ENCODE data around the gene IRF6. TPM values are rescaled to one million over a fixed set of nuclear protein-coding genes. Genes with fewer than 3 reads are reported as not detected.
"Not testable (repeated sequence)": the region's sequence is repeated elsewhere in the genome, so short reads cannot be mapped to it uniquely, and the experiment has no call there.

Gene IRF6
- total and polyA plus RNA-seq, 12 donors = 5.4 to 60.2 (median 23.4) TPM

DNA sequence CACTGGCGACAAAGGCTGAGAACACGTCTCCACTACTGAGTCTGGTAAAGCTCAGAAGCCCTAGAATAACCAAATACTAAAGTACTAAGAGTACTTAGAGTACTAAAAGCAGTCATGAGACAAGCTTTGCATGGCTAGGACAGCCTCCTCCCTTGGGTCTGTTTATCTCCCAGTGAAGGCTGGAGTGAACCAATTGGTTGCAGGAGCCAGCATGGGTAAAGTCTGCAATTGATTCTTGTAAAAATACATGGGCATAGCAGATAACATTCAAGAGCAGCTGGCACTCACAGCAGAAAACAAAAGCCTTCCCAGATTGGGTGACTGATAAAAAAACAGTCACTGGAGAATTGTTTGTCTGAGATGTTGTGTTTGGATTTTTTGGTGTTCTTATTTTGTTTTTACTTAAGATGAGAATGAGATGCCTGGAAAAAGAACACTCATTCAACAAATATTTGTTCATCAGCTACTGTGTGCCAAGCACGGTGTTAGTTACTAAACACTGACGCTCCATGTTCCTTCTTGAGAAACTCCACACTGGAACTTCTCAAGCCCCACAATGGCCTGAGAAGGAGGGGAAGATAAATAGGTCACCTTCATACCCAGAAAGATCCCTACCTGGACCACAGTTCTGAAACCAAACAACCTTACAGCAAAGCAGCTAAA, 3.7 kb downstream of the IRF6 start:
- 80 to 90% (median 85%) methylated on average over 4 of the region's 4 CpGs for WGBS, 4 donors
- Histone ChIP-seq H3K27me3 (no peaks in the 10 kb centered on the region), H3K4me3 (peak overlapping the region in 1 of 4 donors; percentile 4), H3K9me3 (replicated peaks in 1 of 3) (no peaks in the 10 kb centered on the region), H3K4me1 (replicated peaks in 1 of 2) (peaks cover 19 to 38% of the 10 kb centered on the region in 2 donors), H3K27ac (peak overlapping the region in 4 of 5 donors; percentile 39 to 75 (median 68)), H3K36me3 (replicated peaks in 1 of 2) (no peaks in the 10 kb centered on the region)
- peak in 6 of 7 donors; percentile 33 to 67 (median 52) for DNase-seq
- TF ChIP-seq, protein P1, sequence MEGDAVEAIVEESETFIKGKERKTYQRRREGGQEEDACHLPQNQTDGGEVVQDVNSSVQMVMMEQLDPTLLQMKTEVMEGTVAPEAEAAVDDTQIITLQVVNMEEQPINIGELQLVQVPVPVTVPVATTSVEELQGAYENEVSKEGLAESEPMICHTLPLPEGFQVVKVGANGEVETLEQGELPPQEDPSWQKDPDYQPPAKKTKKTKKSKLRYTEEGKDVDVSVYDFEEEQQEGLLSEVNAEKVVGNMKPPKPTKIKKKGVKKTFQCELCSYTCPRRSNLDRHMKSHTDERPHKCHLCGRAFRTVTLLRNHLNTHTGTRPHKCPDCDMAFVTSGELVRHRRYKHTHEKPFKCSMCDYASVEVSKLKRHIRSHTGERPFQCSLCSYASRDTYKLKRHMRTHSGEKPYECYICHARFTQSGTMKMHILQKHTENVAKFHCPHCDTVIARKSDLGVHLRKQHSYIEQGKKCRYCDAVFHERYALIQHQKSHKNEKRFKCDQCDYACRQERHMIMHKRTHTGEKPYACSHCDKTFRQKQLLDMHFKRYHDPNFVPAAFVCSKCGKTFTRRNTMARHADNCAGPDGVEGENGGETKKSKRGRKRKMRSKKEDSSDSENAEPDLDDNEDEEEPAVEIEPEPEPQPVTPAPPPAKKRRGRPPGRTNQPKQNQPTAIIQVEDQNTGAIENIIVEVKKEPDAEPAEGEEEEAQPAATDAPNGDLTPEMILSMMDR (IDR thresholded peaks at IDR 0.05) = no peak
- peak in 1 of 2 donors; percentile 58 for TF ChIP-seq POLR2A (IDR thresholded peaks at IDR 0.05)
- intact Hi-C loops (cut with DNase I) = no loop called here

DNA sequence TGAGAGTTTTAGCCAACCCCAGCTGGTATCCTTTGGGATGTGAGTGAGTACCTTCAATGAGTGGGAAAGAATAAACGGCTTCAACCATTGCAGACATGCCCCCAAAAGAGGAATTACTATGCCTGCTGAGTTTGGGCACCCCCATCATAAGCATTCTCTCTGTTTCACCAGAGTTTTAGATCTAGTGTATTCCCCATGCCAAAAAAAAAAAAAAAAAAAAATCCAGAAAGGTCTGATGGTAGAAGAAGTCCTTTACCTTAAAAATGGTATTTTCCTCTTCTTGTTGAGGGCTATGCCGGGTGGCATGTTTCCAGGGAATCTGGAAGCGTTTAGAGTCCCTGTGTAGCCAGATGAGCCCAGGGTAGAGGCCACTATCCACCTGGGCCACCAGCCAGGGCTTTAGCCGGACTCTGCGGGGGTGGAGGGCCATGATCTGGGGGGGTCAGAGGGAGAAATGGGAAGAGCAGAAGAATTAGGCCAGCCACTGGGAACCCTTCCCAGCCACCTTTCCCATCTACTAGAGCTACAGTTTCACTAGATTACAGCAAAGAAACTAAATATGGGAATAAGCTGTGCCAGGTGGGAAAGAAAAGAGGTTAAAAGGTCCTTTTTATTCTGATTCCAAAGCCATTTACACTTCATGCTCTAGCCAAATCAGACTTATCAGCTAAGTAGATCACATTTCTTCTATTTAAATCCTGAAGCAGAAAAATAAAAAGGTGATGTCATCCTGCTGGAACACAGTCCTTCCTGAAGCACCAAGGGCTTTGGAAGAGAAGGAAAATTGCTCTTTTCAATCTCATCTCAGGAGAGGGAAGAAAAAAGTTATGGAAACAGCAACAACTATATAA, 4.7 kb downstream of the IRF6 start:
- 48 to 59% (median 56%) methylated on average over 5 of the region's 5 CpGs for whole genome bisulfite sequencing, 4 donors
- Histone ChIP-seq H3K27ac (peak overlapping the region in 4 of 5 donors; percentile 39 to 75 (median 68)), H3K4me1 (replicated peaks in 1 of 2) (peaks cover 15 to 31% of the 10 kb centered on the region in 2 donors), H3K27me3 (no peaks in the 10 kb centered on the region), H3K9me3 (replicated peaks in 1 of 3) (no peaks in the 10 kb centered on the region), H3K4me3 (peak overlapping the region in 1 of 4 donors; percentile 4), H3K36me3 (replicated peaks in 1 of 2) (no peaks in the 10 kb centered on the region)
- TF ChIP-seq, protein P1 (IDR thresholded peaks at IDR 0.05) = no peak
- no peak for TF ChIP-seq POLR2A (IDR thresholded peaks at IDR 0.05)
- intact Hi-C loops (cut with DNase I) = no loop called here
- peak; percentile 37 to 70 (median 51) for DNase-seq

DNA sequence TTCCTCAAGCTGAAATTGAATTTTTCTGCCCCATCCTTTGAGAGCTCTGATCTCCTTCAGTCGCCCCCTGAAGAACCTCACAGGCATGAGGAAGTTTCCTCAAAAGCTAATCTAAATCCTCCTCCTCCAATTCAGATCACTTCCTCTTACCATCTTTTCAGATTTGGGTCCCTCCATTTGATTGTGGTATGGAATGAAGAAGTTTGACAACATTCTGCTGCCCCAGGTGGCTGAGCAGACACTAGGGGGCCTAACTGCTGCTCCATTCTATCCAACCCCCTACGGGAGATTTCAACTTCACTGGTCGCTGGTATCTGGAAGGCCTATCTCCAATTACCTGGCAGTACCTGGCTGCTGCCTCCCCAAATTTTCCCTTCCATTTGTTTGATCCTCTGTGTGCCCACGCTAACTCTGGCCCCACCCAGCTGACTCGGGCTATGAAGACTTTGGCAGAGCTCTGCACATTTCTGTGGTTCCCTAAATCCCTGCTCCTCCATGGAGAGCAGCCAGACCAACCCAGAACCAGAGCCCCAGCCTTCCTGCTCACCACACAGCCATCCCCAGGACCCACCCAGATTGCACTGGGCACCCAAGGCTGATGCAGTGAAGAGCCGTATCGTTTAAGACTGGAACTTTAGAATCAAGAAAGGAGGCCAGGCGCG, 7.8 kb downstream of the IRF6 start:
- Histone ChIP-seq H3K4me1 (replicated peaks in 1 of 2) (peaks cover 10 to 25% of the 10 kb centered on the region in 2 donors), H3K27me3 (no peaks in the 10 kb centered on the region), H3K27ac (no peak overlapping the region), H3K9me3 (replicated peaks in 1 of 3) (no peaks in the 10 kb centered on the region), H3K4me3 (no peak overlapping the region), H3K36me3 (replicated peaks in 1 of 2) (peaks cover 0 to 6% of the 10 kb centered on the region in 2 donors)
- TF ChIP-seq, protein P1 (IDR thresholded peaks at IDR 0.05) = no peak
- TF ChIP-seq POLR2A (IDR thresholded peaks at IDR 0.05) = no peak
- 80 to 88% (median 83%) methylated on average over 9 of the region's 9 CpGs for WGBS, 4 donors
- intact Hi-C loops (cut with DNase I) = no loop called here
- DNase-seq = no peak

DNA sequence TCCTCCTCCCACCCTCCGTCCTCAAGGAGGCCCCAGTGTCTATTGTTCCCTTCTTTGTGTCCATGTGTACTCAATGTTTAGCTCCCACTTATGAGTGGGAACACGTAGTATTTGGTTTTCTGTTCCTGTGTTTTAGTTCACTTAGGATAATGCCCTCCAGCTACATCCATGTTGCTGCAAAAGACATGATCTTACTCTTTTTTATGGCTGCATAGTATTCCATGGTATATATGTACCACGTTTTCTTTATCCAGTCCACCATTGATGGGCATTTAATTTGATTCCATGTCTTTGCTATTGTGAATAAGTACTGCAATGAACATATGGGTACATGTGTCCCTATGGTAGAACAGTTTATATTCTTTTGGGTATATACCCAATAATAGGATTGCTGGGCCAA, 12.2 kb downstream of the IRF6 start:
- H3K9me3 ChIP-seq (replicated peaks in 1 of 3); H3K4me1 ChIP-seq (replicated peaks in 1 of 2); H3K27me3 ChIP-seq; H3K4me3 ChIP-seq; intact Hi-C loops (cut with DNase I); DNase-seq; H3K27ac ChIP-seq: not testable (repeated sequence)
- peaks cover 0 to 22% of the 10 kb centered on the region in 2 donors for H3K36me3 ChIP-seq (replicated peaks in 1 of 2)
- 83 to 96% (median 89%) methylated on average over 3 of the region's 3 CpGs for WGBS, 4 donors

Measured in adrenal gland (tissue), 12 donors.